K562 (cell line): ENCODE data around the gene COL24A1. TPM values are rescaled to one million over a fixed set of nuclear protein-coding genes. Genes with fewer than 3 reads are reported as not detected.

Experiments used
- ATAC-seq: fragments of 200-7000 bp; cut with Tn5 transposase; 3 replicates; pipeline ENCODE4 v1.9.1; 2020; ENCODE audit warnings: moderate library complexity
- BruUV-seq: library from RNA; stranded (reverse); fragments of 400-500 nt; replicated peaks from 2 replicates; lab custom pipeline; 2021; lab: Mats Ljungman, UMichigan
- CTCF ChIA-PET: fragments of 300-600 bp; formaldehyde crosslinking; extraction: SDS; loops from one replicate; lab custom pipeline; 2021; ENCODE audit warnings: low intra/inter-chr PET ratio; lab: Yijun Ruan, JAX
- POLR2A ChIA-PET: fragments of 300-600, 350-650 bp; sonication (Branson Sonifier 250); formaldehyde crosslinking; extraction: SDS; loops from one replicate; lab custom pipeline; 2021; ENCODE audit warnings: antibody characterized with exemption, inconsistent platforms; lab: Yijun Ruan, JAX
- DNase-seq, 4 experiments: peaks; one replicate each; pipeline versions ENCODE4 v3.0.0 to v3.0.0-alpha.2; 2011 to 2018; ENCODE audit warnings: low spot score in 3 of 4, mixed read lengths in 3 of 4; ENCODE audit errors: extremely low read depth in 1 of 4
- FAIRE-seq: peaks from 2 replicates; lab custom pipeline; 2011; peaks lifted over from hg19 to GRCh38; lab: Jason Lieb, UNC
- H2AFZ ChIP-seq: 2 replicates; pipeline ENCODE4 v1.6.0; 2011; ENCODE audit warnings: low read depth, low read length, control low read depth, inconsistent platforms
- H3K27ac ChIP-seq: fragments of 200-600 bp; 3 replicates; pipeline ENCODE4 v1.8.0; 2011; ENCODE audit warnings: low read depth, mild to moderate bottlenecking, control low read depth, inconsistent platforms, low read length, moderate library complexity, mixed read lengths; ENCODE audit errors: extremely low read depth
- H3K27me3 ChIP-seq, 2 experiments: fragments of 300-600 bp in 1 of 2; 2 replicates in 1 of 2; 3 replicates in 1 of 2; pipeline versions ENCODE4 v1.6.0 to v1.8.0; 2011; ENCODE audit warnings: inconsistent platforms in 2 of 2, low read length in 2 of 2, mild to moderate bottlenecking in 1 of 2, mixed read lengths in 1 of 2, moderate library complexity in 1 of 2; ENCODE audit not compliant: control insufficient read depth in 2 of 2, insufficient read depth in 2 of 2
- H3K36me3 ChIP-seq: fragments of 300-600 bp; 3 replicates; pipeline ENCODE4 v1.8.0; 2011; ENCODE audit warnings: mild to moderate bottlenecking, low read length, inconsistent platforms; ENCODE audit not compliant: control insufficient read depth, insufficient read depth
- H3K4me1 ChIP-seq, 2 experiments: fragments of 200-600 bp in 1 of 2; replicated peaks in 1 of 2; 2 replicates in 1 of 2; 3 replicates in 1 of 2; pipeline versions ENCODE4 v1.5.1 to v1.8.0; 2011; ENCODE audit warnings: inconsistent platforms in 2 of 2, low read length in 2 of 2, mild to moderate bottlenecking in 1 of 2, mixed read lengths in 1 of 2, moderate library complexity in 1 of 2; ENCODE audit not compliant: control insufficient read depth in 2 of 2, insufficient read depth in 2 of 2
- H3K4me2 ChIP-seq: 2 replicates; pipeline ENCODE4 v1.6.1; 2011; ENCODE audit warnings: low read length, control low read depth, inconsistent platforms, mixed read lengths; ENCODE audit not compliant: insufficient read depth
- H3K4me3 ChIP-seq: fragments of 200-600 bp; sonication (generic), shearing (Covaris generic); 2 replicates; pipeline ENCODE4 v1.5.1; 2016; ENCODE audit warnings: control low read depth, inconsistent platforms
- H3K79me2 ChIP-seq: fragments of 200-600 bp; 3 replicates; pipeline ENCODE4 v1.8.0; 2011; ENCODE audit warnings: low read length, inconsistent platforms; ENCODE audit not compliant: control insufficient read depth, insufficient read depth
- H3K9ac ChIP-seq, 2 experiments: 2 replicates each; pipeline versions ENCODE4 v1.6.0 to v1.6.1; 2011; ENCODE audit warnings: low read depth in 2 of 2, low read length in 2 of 2, control low read depth in 1 of 2, inconsistent platforms in 1 of 2, mild to moderate bottlenecking in 1 of 2, mixed read lengths in 1 of 2; ENCODE audit not compliant: insufficient read depth in 1 of 2
- H3K9me1 ChIP-seq: one replicate; pipeline ENCODE4 v1.6.0; 2011; ENCODE audit warnings: inconsistent platforms, mild to moderate bottlenecking, low read length, moderate library complexity; ENCODE audit not compliant: control insufficient read depth, insufficient read depth
- H3K9me3 ChIP-seq: replicated peaks from 2 replicates; pipeline ENCODE4 v1.5.1; 2011; ENCODE audit warnings: low read depth, low read length, inconsistent platforms; ENCODE audit not compliant: control insufficient read depth, insufficient read depth
- H4K20me1 ChIP-seq: replicated peaks from 2 replicates; pipeline ENCODE4 v1.6.1; 2011; ENCODE audit warnings: low read length, inconsistent platforms, mixed read lengths; ENCODE audit not compliant: control insufficient read depth, insufficient read depth
- E2F1 ChIP-seq: sonication (generic); formaldehyde crosslinking; IDR thresholded peaks from 2 replicates; pipeline ENCODE4 v1.8.1; 2023; ENCODE audit warnings: mild to moderate bottlenecking, missing genetic modification reagents, moderate library complexity
- ESRRB ChIP-seq: fragments of 250-450 bp; sonication (Bioruptor Pico); IDR thresholded peaks from 2 replicates; pipeline ENCODE4 v1.5.0; 2020; ENCODE audit warnings: mild to moderate bottlenecking, moderate library complexity, borderline replicate concordance
- GABPB1 ChIP-seq: sonication (generic); formaldehyde crosslinking; IDR thresholded peaks from 2 replicates; pipeline ENCODE4 v1.8.0; 2022; ENCODE audit warnings: mild to moderate bottlenecking, missing genetic modification reagents
- GTF2E2 ChIP-seq: fragments of 200-800 bp; sonication (Bioruptor generic); IDR thresholded peaks from 2 replicates; pipeline ENCODE4 v1.6.1; 2016; ENCODE audit warnings: missing genetic modification characterization, missing compliant biosample characterization
- HLTF ChIP-seq: fragments of 450-650 bp; IDR thresholded peaks from 2 replicates; pipeline ENCODE4 v1.6.1; 2016
- HMGN3 ChIP-seq: IDR thresholded peaks from 2 replicates; pipeline ENCODE4 v1.6.1; 2011; ENCODE audit warnings: borderline replicate concordance, low read depth, mild to moderate bottlenecking, mixed read lengths, low read length; ENCODE audit not compliant: insufficient read length; ENCODE audit errors: extremely low read depth
- HMGXB4 ChIP-seq: sonication (generic); formaldehyde crosslinking; IDR thresholded peaks from 2 replicates; pipeline ENCODE4 v1.8.1; 2023; ENCODE audit warnings: mild to moderate bottlenecking, missing genetic modification reagents
- JUN ChIP-seq, 2 experiments: sonication (generic) in 1 of 2; formaldehyde crosslinking in 1 of 2; IDR thresholded peaks; 2 replicates each; pipeline versions ENCODE4 v1.6.1 to v1.8.0; 2012 to 2022; ENCODE audit warnings: borderline replicate concordance in 2 of 2, mild to moderate bottlenecking in 2 of 2, improper control_type of control experiment in 1 of 2, low read depth in 1 of 2, low read length in 1 of 2, missing genetic modification reagents in 1 of 2
- MCM5 ChIP-seq: fragments of 450-650 bp; IDR thresholded peaks from 2 replicates; pipeline ENCODE4 v1.6.1; 2016; ENCODE audit warnings: low read depth
- SNRNP70 ChIP-seq: fragments of 200-400 bp; formaldehyde crosslinking; optimal IDR thresholded peaks from 2 replicates; pipeline ENCODE3; 2017; ENCODE audit warnings: low read depth, low read length
- ZBTB1 ChIP-seq: sonication (generic); formaldehyde crosslinking; IDR thresholded peaks from 2 replicates; pipeline ENCODE4 v1.8.1; 2023; ENCODE audit warnings: missing genetic modification reagents, low read depth, mild to moderate bottlenecking, borderline replicate concordance
- ZNF408 ChIP-seq: fragments of 250-450 bp; sonication (Bioruptor Pico); IDR thresholded peaks from 2 replicates; pipeline ENCODE4 v1.4.0; 2020; ENCODE audit warnings: low read depth, mild to moderate bottlenecking, moderate library complexity
- in situ Hi-C: fragments of 300-500 bp; cut with MboI; formaldehyde crosslinking; loops from 4 replicates; pipeline ENCODE4 v1.15.0; 2018; ENCODE audit warnings: inconsistent platforms, mixed read lengths
- intact Hi-C: fragments of 100-400 bp; cut with micrococcal nuclease; formaldehyde crosslinking; loops from 2 replicates; pipeline ENCODE4 v1.14.2; 2022
- polyA plus RNA-seq, 8 experiments: library from polyadenylated mRNA; depleted of rRNA in 4 of 8; stranded (reverse) in 5 of 8; unstranded in 3 of 8; fragments of >200 nt; fragmentation: Nextera tagmentation in 2 of 8; fragmentation: Illumina TruSeq in 1 of 8; extraction: Ambion mirVana in 2 of 8; extraction: Trizol in 1 of 8; gene quantifications; 2 replicates each; pipeline versions ENCODE4 v1.2.1 to v1.2.3, GENCODE V29; 2011 to 2014; ENCODE audit warnings: inconsistent platforms in 1 of 8, missing spikeins in 1 of 8
- total RNA-seq, 7 experiments: library from RNA; depleted of rRNA in 6 of 7; stranded (reverse); fragments of >200 nt in 6 of 7; fragmentation: Illumina TruSeq in 2 of 7; extraction: Trizol in 2 of 7; gene quantifications; 2 replicates each; pipeline versions ENCODE4 v1.2.1 to v1.2.3, GENCODE V29; 2011 to 2021; ENCODE audit warnings: low replicate concordance in 1 of 7
- TF ChIP-seq, protein P1 (sequence below): fragments of 450-650 bp; IDR thresholded peaks from 2 replicates; pipeline ENCODE4 v1.6.1; 2016; ENCODE audit warnings: borderline replicate concordance
- TF ChIP-seq, protein P2 (sequence below): fragments of 450-650 bp; formaldehyde crosslinking; IDR thresholded peaks from 2 replicates; pipeline ENCODE4 v1.4.0; 2022; ENCODE audit warnings: mild to moderate bottlenecking, moderate library complexity

The COL24A1 gene
- total and polyA plus RNA-seq, 9 of the 15 experiments (the other 6 are each of a cell fraction or from before 2014, with no cell fraction given) = 0.01 to 0.06 (median 0.03) TPM; not detected in 2

DNA sequence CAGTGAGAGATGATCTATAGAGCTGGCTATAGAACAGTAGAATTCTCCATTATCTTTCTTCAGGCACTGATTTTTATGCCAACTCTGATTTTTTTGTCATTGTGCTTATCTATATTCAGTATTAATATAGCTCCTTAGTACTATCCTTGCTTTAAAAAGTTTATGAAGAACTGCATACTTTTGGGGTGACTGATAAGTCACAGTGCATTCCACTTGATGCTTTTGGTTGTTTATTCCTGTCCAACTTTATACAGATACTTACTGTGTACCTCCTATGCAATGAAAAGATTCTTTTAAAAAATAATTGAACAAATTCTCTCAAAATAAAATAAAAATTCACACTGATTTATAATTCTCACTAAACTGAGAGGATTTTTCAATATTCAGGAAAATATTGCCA, 71.6 kb downstream of the COL24A1 start:
- no peaks in the 10 kb centered on the region for H3K36me3 ChIP-seq

More for the DNA sequence above, 71.6 kb downstream of the COL24A1 start:
- BruUV-seq = no TSS peak
- ChIA-PET POLR2A (no interaction called here), CTCF (no interaction called here)
- no peak overlapping the region for H2AFZ ChIP-seq
- ATAC-seq = no peak
- intact Hi-C loops (no loop called here), in situ Hi-C loops (no loop called here)
- no peak overlapping the region for H3K9ac ChIP-seq
- TF ChIP-seq ESRRB (CRISPR knock-in tag) (no peak), GTF2E2 (tag) (no peak), MCM5 (no peak), JUN (IDR thresholded peaks at IDR 0.05; ENCODE audit: borderline replicate concordance, low read depth, low read length) (no peak), JUN (CRISPR knock-in tag; IDR thresholded peaks at IDR 0.05; ENCODE audit: borderline replicate concordance) (no peak), ZBTB1 (CRISPR knock-in tag) (no peak), HMGXB4 (CRISPR knock-in tag) (no peak), HLTF (no peak), E2F1 (CRISPR knock-in tag) (no peak), SNRNP70 (no peak), ZNF408 (no peak), GABPB1 (no peak), HMGN3 (no peak)
- TF ChIP-seq, protein P1, sequence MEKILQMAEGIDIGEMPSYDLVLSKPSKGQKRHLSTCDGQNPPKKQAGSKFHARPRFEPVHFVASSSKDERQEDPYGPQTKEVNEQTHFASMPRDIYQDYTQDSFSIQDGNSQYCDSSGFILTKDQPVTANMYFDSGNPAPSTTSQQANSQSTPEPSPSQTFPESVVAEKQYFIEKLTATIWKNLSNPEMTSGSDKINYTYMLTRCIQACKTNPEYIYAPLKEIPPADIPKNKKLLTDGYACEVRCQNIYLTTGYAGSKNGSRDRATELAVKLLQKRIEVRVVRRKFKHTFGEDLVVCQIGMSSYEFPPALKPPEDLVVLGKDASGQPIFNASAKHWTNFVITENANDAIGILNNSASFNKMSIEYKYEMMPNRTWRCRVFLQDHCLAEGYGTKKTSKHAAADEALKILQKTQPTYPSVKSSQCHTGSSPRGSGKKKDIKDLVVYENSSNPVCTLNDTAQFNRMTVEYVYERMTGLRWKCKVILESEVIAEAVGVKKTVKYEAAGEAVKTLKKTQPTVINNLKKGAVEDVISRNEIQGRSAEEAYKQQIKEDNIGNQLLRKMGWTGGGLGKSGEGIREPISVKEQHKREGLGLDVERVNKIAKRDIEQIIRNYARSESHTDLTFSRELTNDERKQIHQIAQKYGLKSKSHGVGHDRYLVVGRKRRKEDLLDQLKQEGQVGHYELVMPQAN = no peak
- TF ChIP-seq, protein P2, sequence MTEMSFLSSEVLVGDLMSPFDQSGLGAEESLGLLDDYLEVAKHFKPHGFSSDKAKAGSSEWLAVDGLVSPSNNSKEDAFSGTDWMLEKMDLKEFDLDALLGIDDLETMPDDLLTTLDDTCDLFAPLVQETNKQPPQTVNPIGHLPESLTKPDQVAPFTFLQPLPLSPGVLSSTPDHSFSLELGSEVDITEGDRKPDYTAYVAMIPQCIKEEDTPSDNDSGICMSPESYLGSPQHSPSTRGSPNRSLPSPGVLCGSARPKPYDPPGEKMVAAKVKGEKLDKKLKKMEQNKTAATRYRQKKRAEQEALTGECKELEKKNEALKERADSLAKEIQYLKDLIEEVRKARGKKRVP (CRISPR knock-in tag) = no peak
- FAIRE-seq = no peak
- DNase-seq = no peak
- no peaks in the 10 kb centered on the region for H4K20me1 ChIP-seq
- H3K27me3 ChIP-seq = no peaks in the 10 kb centered on the region
- H3K4me2 ChIP-seq = no peak overlapping the region
- no peak overlapping the region for H3K4me3 ChIP-seq
- no peaks in the 10 kb centered on the region for H3K9me1 ChIP-seq
- H3K79me2 ChIP-seq = no peaks in the 10 kb centered on the region
- no peak overlapping the region for H3K27ac ChIP-seq
- no peaks in the 10 kb centered on the region for H3K9me3 ChIP-seq
- no peaks in the 10 kb centered on the region for H3K4me1 ChIP-seq
